HEK293 (cell line): Measurements from ENCODE around the gene CFAP57.

Experiments used
- CTCF ChIA-PET: fragments of 350-600 bp; formaldehyde crosslinking; extraction: SDS; loops from one replicate; lab custom pipeline; 2021; ENCODE audit warnings: antibody characterized with exemption; lab: Yijun Ruan, JAX
- POLR2A ChIA-PET: fragments of 300-600 bp; formaldehyde crosslinking; extraction: SDS; loops from one replicate; lab custom pipeline; 2020; ENCODE audit warnings: antibody characterized with exemption, inconsistent platforms; lab: Yijun Ruan, JAX
- H3K27ac ChIP-seq: fragments of 200-500 bp; sonication (Bioruptor generic); 2 replicates; pipeline ENCODE4 v1.5.1; 2014; ENCODE audit warnings: low read depth, low read length, control low read depth, inconsistent platforms; ENCODE audit errors: extremely low read depth
- H3K36me3 ChIP-seq, 2 experiments: fragments of 200-500 bp in 1 of 2; sonication (Bioruptor generic) in 1 of 2; 1 replicate in 1 of 2; 2 replicates in 1 of 2; pipeline ENCODE4 v1.5.1; 2014 to 2017; ENCODE audit warnings: inconsistent platforms in 2 of 2, low read length in 2 of 2; ENCODE audit not compliant: control insufficient read depth in 2 of 2, insufficient read depth in 1 of 2
- H3K4me1 ChIP-seq: fragments of 200-500 bp; sonication (Bioruptor generic); 2 replicates; pipeline ENCODE4 v1.5.1; 2014; ENCODE audit warnings: mild to moderate bottlenecking, low read length, inconsistent platforms; ENCODE audit not compliant: control insufficient read depth, insufficient read depth
- H3K4me3 ChIP-seq: 2 replicates; pipeline ENCODE4 v1.5.1; 2011; ENCODE audit warnings: low read depth, mild to moderate bottlenecking, control low read depth, low read length, moderate library complexity
- H3K9me3 ChIP-seq: fragments of 200-500 bp; sonication (Bioruptor generic); 2 replicates; pipeline ENCODE4 v1.5.1; 2014; ENCODE audit warnings: low read depth, low read length, inconsistent platforms; ENCODE audit not compliant: control insufficient read depth, insufficient read depth
- EGR2 ChIP-seq: fragments of 450-650 bp; formaldehyde crosslinking; IDR thresholded peaks from 2 replicates; pipeline ENCODE4 v1.5.1; 2016; ENCODE audit warnings: low read depth, missing biosample characterization, missing genetic modification characterization
- KLF1 ChIP-seq: fragments of 450-650 bp; formaldehyde crosslinking; IDR thresholded peaks from 2 replicates; pipeline ENCODE4 v1.5.1; 2016; ENCODE audit warnings: missing biosample characterization, missing genetic modification characterization
- WT1 ChIP-seq: fragments of 450-650 bp; formaldehyde crosslinking; IDR thresholded peaks from 2 replicates; pipeline ENCODE4 v1.5.1; 2016; ENCODE audit warnings: missing biosample characterization, missing genetic modification characterization
- ZBTB48 ChIP-seq: fragments of 450-650 bp; formaldehyde crosslinking; IDR thresholded peaks from 2 replicates; pipeline ENCODE4 v1.5.1; 2016; ENCODE audit warnings: missing biosample characterization, missing genetic modification characterization
- ZIC2 ChIP-seq: fragments of 450-650 bp; formaldehyde crosslinking; IDR thresholded peaks from 2 replicates; pipeline ENCODE4 v1.5.1; 2016; ENCODE audit warnings: missing biosample characterization, missing genetic modification characterization
- ZNF121 ChIP-seq: fragments of 450-650 bp; formaldehyde crosslinking; IDR thresholded peaks from 2 replicates; pipeline ENCODE4 v1.5.1; 2016; ENCODE audit warnings: missing biosample characterization, missing genetic modification characterization
- ZNF146 ChIP-seq: fragments of 450-650 bp; formaldehyde crosslinking; IDR thresholded peaks from 2 replicates; pipeline ENCODE4 v1.5.1; 2016; ENCODE audit warnings: missing biosample characterization, missing genetic modification characterization
- ZNF175 ChIP-seq: fragments of 450-650 bp; formaldehyde crosslinking; IDR thresholded peaks from 2 replicates; pipeline ENCODE4 v1.5.1; 2016; ENCODE audit warnings: missing biosample characterization, missing genetic modification characterization
- ZNF211 ChIP-seq: fragments of 450-650 bp; formaldehyde crosslinking; IDR thresholded peaks from 2 replicates; pipeline ENCODE4 v1.5.1; 2016; ENCODE audit warnings: low read depth, missing biosample characterization, missing genetic modification characterization
- ZNF24 ChIP-seq: fragments of 450-650 bp; formaldehyde crosslinking; IDR thresholded peaks from 2 replicates; pipeline ENCODE4 v1.5.1; 2016; ENCODE audit warnings: missing biosample characterization, missing genetic modification characterization
- ZNF292 ChIP-seq: fragments of 450-650 bp; formaldehyde crosslinking; IDR thresholded peaks from 2 replicates; pipeline ENCODE4 v1.5.1; 2016; ENCODE audit warnings: low read depth, missing biosample characterization, missing genetic modification characterization, borderline replicate concordance
- ZNF311 ChIP-seq: fragments of 450-650 bp; formaldehyde crosslinking; IDR thresholded peaks from 2 replicates; pipeline ENCODE4 v1.5.1; 2017; ENCODE audit warnings: missing biosample characterization, missing genetic modification characterization, borderline replicate concordance
- ZNF335 ChIP-seq: fragments of 450-650 bp; formaldehyde crosslinking; conservative IDR thresholded peaks from 2 replicates; pipeline ENCODE4 v1.5.1; 2016; ENCODE audit warnings: missing biosample characterization, missing genetic modification characterization
- ZNF350 ChIP-seq: fragments of 450-650 bp; formaldehyde crosslinking; IDR thresholded peaks from 2 replicates; pipeline ENCODE4 v1.5.0; 2017; ENCODE audit warnings: missing biosample characterization, mild to moderate bottlenecking, missing genetic modification characterization
- ZNF398 ChIP-seq: fragments of 450-650 bp; formaldehyde crosslinking; IDR thresholded peaks from 2 replicates; pipeline ENCODE4 v1.5.1; 2017; ENCODE audit warnings: missing biosample characterization, missing genetic modification characterization
- ZNF423 ChIP-seq: fragments of 450-650 bp; formaldehyde crosslinking; IDR thresholded peaks from 2 replicates; pipeline ENCODE4 v1.5.1; 2016; ENCODE audit warnings: missing biosample characterization, missing genetic modification characterization
- ZNF610 ChIP-seq: fragments of 450-650 bp; formaldehyde crosslinking; IDR thresholded peaks from 2 replicates; pipeline ENCODE4 v1.5.1; 2016; ENCODE audit warnings: missing biosample characterization, missing genetic modification characterization, borderline replicate concordance
- ZNF654 ChIP-seq: fragments of 450-650 bp; formaldehyde crosslinking; IDR thresholded peaks from 2 replicates; pipeline ENCODE4 v1.5.1; 2016; ENCODE audit warnings: low read depth, missing biosample characterization, missing genetic modification characterization
- ZNF768 ChIP-seq: fragments of 450-650 bp; formaldehyde crosslinking; IDR thresholded peaks from 2 replicates; pipeline ENCODE4 v1.5.1; 2018; ENCODE audit warnings: missing biosample characterization, mild to moderate bottlenecking, missing genetic modification characterization
- ZNF776 ChIP-seq: fragments of 450-650 bp; formaldehyde crosslinking; IDR thresholded peaks from 2 replicates; pipeline ENCODE4 v1.5.0; 2017; ENCODE audit warnings: missing biosample characterization, missing genetic modification characterization, borderline replicate concordance
- ZNF777 ChIP-seq: fragments of 450-650 bp; formaldehyde crosslinking; IDR thresholded peaks from 2 replicates; pipeline ENCODE4 v1.5.1; 2017; ENCODE audit warnings: missing biosample characterization, missing genetic modification characterization, borderline replicate concordance
- ZNF791 ChIP-seq: fragments of 450-650 bp; formaldehyde crosslinking; IDR thresholded peaks from 2 replicates; pipeline ENCODE4 v1.5.1; 2016; ENCODE audit warnings: missing biosample characterization, missing genetic modification characterization
- ZSCAN16 ChIP-seq: fragments of 450-650 bp; formaldehyde crosslinking; IDR thresholded peaks from 2 replicates; pipeline ENCODE4 v1.5.1; 2016; ENCODE audit warnings: missing biosample characterization, missing genetic modification characterization
- TF ChIP-seq, protein P1 (sequence below): fragments of 450-650 bp; formaldehyde crosslinking; IDR thresholded peaks from 2 replicates; pipeline ENCODE4 v1.5.1; 2016; ENCODE audit warnings: missing biosample characterization, missing genetic modification characterization
- TF ChIP-seq, protein P2 (sequence below): fragments of 450-650 bp; formaldehyde crosslinking; IDR thresholded peaks from 2 replicates; pipeline ENCODE4 v1.5.1; 2016; ENCODE audit warnings: missing biosample characterization, missing genetic modification characterization, borderline replicate concordance

The CFAP57 gene

GRCh38 chr1:43269627-43270375 lies 97.7 kb downstream of the CFAP57 start, which contains the start of gene TMEM125:
TMEM125 (plus strand) TSS chr1:43269983; CDS start chr1:43272723, 2,740 bp downstream.
- no peak within 1 kb of the TSS for H3K4me3 ChIP-seq
- ChIA-PET POLR2A (no interaction called here), CTCF (no interaction called here)
- no peaks in the 10 kb centered on the region for H3K4me1 ChIP-seq
- no peak within 1 kb of the TSS for H3K27ac ChIP-seq
- TF ChIP-seq ZNF175 (tag by site-specific recombination) (no peak), ZNF768 (no peak), ZNF335 (no peak), ZNF24 (no peak), ZIC2 (tag by site-specific recombination) (no peak), WT1 (tag by site-specific recombination) (no peak), ZNF398 (tag by site-specific recombination) (no peak), ZNF654 (no peak), ZNF211 (tag by site-specific recombination) (no peak), ZNF791 (tag by site-specific recombination) (no peak), ZNF311 (no peak), ZNF121 (no peak), ZSCAN16 (no peak), ZNF610 (tag by site-specific recombination) (no peak), ZNF423 (no peak), ZNF777 (tag by site-specific recombination) (no peak), ZNF292 (tag by site-specific recombination) (no peak), ZNF146 (tag by site-specific recombination) (no peak)
- no peaks in the 10 kb centered on the region for H3K36me3 ChIP-seq
- no peaks in the 10 kb centered on the region for H3K9me3 ChIP-seq

DNA sequence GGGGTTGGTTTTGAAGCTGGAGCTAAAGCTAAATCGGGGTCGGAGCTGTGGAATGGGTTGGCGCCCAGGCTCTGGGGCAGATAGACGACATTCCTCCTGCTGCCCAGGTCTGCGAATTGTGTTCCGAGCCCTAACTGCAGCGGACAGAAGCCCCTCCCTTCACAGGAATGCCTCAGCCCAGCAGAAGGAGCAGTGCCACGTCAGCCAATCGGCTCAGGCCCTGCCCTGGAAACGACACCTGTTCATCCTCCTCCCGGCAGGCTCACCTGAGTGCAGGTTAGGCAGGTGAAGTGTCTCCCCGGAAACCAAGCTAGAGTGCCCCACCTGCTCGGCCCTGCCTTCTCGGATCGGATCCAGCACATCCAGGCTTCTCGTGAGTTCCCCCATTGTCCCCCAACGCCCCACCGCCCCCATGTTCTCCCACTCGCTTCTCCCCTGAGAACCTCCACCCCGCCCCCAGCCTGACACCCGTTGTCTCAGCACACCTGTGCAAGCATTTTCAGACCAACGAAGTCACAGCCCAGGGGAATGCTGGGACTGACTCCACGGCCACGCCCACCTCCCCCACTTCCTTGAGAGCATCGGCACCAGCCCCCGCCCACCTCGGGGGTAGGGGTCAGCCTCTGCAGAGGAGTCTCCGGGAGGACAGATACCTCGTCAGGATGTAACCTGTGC lies 98.4 kb downstream of the CFAP57 start:
- H3K36me3 ChIP-seq: no peaks in the 10 kb centered on the region
- POLR2A ChIA-PET: no interaction called here
- no peaks in the 10 kb centered on the region for H3K4me1 ChIP-seq
- CTCF ChIA-PET: interaction anchor here (0.5 kb wide), 1 partner anchor 301 kb away, joined by 3 read pairs; no protein-coding TSS in a partner anchor
- no peaks in the 10 kb centered on the region for H3K9me3 ChIP-seq
- H3K4me3 ChIP-seq: no peak overlapping the region
- 0 out of 2 replicates have a peak, but pooled peaks have one; percentile 24 for TF ChIP-seq EGR2 (tag by site-specific recombination)
- TF ChIP-seq KLF1 (tag by site-specific recombination): no peak
- TF ChIP-seq, protein P1, sequence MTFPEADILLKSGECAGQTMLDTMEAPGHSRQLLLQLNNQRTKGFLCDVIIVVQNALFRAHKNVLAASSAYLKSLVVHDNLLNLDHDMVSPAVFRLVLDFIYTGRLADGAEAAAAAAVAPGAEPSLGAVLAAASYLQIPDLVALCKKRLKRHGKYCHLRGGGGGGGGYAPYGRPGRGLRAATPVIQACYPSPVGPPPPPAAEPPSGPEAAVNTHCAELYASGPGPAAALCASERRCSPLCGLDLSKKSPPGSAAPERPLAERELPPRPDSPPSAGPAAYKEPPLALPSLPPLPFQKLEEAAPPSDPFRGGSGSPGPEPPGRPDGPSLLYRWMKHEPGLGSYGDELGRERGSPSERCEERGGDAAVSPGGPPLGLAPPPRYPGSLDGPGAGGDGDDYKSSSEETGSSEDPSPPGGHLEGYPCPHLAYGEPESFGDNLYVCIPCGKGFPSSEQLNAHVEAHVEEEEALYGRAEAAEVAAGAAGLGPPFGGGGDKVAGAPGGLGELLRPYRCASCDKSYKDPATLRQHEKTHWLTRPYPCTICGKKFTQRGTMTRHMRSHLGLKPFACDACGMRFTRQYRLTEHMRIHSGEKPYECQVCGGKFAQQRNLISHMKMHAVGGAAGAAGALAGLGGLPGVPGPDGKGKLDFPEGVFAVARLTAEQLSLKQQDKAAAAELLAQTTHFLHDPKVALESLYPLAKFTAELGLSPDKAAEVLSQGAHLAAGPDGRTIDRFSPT: no peak
- TF ChIP-seq, protein P2, sequence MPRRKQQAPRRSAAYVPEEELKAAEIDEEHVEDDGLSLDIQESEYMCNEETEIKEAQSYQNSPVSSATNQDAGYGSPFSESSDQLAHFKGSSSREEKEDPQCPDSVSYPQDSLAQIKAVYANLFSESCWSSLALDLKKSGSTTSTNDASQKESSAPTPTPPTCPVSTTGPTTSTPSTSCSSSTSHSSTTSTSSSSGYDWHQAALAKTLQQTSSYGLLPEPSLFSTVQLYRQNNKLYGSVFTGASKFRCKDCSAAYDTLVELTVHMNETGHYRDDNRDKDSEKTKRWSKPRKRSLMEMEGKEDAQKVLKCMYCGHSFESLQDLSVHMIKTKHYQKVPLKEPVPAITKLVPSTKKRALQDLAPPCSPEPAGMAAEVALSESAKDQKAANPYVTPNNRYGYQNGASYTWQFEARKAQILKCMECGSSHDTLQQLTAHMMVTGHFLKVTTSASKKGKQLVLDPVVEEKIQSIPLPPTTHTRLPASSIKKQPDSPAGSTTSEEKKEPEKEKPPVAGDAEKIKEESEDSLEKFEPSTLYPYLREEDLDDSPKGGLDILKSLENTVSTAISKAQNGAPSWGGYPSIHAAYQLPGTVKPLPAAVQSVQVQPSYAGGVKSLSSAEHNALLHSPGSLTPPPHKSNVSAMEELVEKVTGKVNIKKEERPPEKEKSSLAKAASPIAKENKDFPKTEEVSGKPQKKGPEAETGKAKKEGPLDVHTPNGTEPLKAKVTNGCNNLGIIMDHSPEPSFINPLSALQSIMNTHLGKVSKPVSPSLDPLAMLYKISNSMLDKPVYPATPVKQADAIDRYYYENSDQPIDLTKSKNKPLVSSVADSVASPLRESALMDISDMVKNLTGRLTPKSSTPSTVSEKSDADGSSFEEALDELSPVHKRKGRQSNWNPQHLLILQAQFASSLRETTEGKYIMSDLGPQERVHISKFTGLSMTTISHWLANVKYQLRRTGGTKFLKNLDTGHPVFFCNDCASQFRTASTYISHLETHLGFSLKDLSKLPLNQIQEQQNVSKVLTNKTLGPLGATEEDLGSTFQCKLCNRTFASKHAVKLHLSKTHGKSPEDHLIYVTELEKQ (tag by site-specific recombination): no peak
- TF ChIP-seq ZNF776 (tag by site-specific recombination): no peak
- TF ChIP-seq ZBTB48 (tag by site-specific recombination): peak; percentile 46; the same call in 1 of the 2 replicates
- TF ChIP-seq ZNF350: no peak
- no peak overlapping the region for H3K27ac ChIP-seq
